Tibial nerve (tissue), 4 donors: Measurements from ENCODE around the gene GABRG3. TPM values are rescaled to one million over a fixed set of nuclear protein-coding genes. Genes with fewer than 3 reads are reported as not detected.

Source experiments
- DNase-seq, 2 donors: peaks; one replicate each; pipeline ENCODE4 v3.0.0-alpha.2; 2019; ENCODE audit warnings: low spot score in 2 of 2
- H3K27ac ChIP-seq, 4 donors: fragments of 200-600 bp; sonication (generic) in 3 of 4; one replicate each; pipeline ENCODE4 v1.5.1; 2017 to 2019; ENCODE audit warnings: mild to moderate bottlenecking in 1 of 4
- H3K27me3 ChIP-seq, 2 donors: fragments of 200-600 bp; sonication (generic) in 1 of 2; one replicate each; pipeline versions ENCODE4 v1.5.1 to v1.6.0; 2017 to 2019
- H3K36me3 ChIP-seq, 3 donors: fragments of 200-600 bp; sonication (generic); one replicate each; pipeline ENCODE4 v1.5.1; 2018 to 2019
- H3K4me1 ChIP-seq, 4 donors: fragments of 200-600 bp; sonication (generic) in 3 of 4; one replicate each; pipeline ENCODE4 v1.5.1; 2017 to 2019
- H3K4me3 ChIP-seq, 4 donors: fragments of 200-600 bp; sonication (generic) in 3 of 4; one replicate each; pipeline ENCODE4 v1.5.1; 2017 to 2019; ENCODE audit warnings: mild to moderate bottlenecking in 1 of 4, moderate library complexity in 1 of 4
- H3K9me3 ChIP-seq, 4 donors: fragments of 200-600 bp; sonication (generic) in 3 of 4; one replicate each; pipeline ENCODE4 v1.5.1; 2017 to 2019
- CTCF ChIP-seq, 5 experiments: fragments of 200-600 bp in 3 of 5; fragments of 450-650 bp in 2 of 5; sonication (generic) in 3 of 5; IDR thresholded peaks; one replicate each; pipeline ENCODE4 v1.5.1; 2016 to 2019; ENCODE audit warnings: antibody characterized with exemption in 5 of 5, mild to moderate bottlenecking in 3 of 5, moderate library complexity in 2 of 5
- EP300 ChIP-seq, 2 donors: sonication (generic); formaldehyde crosslinking; IDR thresholded peaks; one replicate each; pipeline ENCODE4 v1.6.1; 2017; ENCODE audit warnings: antibody characterized with exemption in 2 of 2, mild to moderate bottlenecking in 1 of 2
- POLR2A ChIP-seq, 2 donors: fragments of 450-650 bp; IDR thresholded peaks; one replicate each; pipeline ENCODE4 v1.6.1; 2017; ENCODE audit warnings: antibody characterized with exemption in 2 of 2, mild to moderate bottlenecking in 2 of 2, moderate library complexity in 2 of 2
- WGBS, 2 donors: methylation state at CpG; one replicate each; pipeline ENCODE4 v1.1.5; 2018; 5-methylcytosine and 5-hydroxymethylcytosine counted together
- total RNA-seq, 4 donors: library from RNA; depleted of rRNA; stranded (reverse); fragments of >200 nt; gene quantifications; one replicate each; pipeline ENCODE4 v1.1.0, GENCODE V29; 2016

GABRG3 gene
- total RNA-seq, 4 donors from 2014 or later = not detected

GRCh38 chr15:27512281-27513001, 541.5 kb downstream of the GABRG3 start:
- Histone ChIP-seq H3K36me3 (no peaks in the 10 kb centered on the region), H3K27me3 (no peaks in the 10 kb centered on the region), H3K4me1 (no peaks in the 10 kb centered on the region), H3K27ac (no peak overlapping the region), H3K9me3 (peaks cover 0 to 18% (median 3%) of the 10 kb centered on the region in 4 donors), H3K4me3 (no peak overlapping the region)
- WGBS, 2 donors = 74 to 81% methylated on average over 4 of the region's 4 CpGs
- DNase-seq = no peak
- no peak for TF ChIP-seq CTCF (IDR thresholded peaks at IDR 0.05)
- TF ChIP-seq POLR2A (IDR thresholded peaks at IDR 0.05) = no peak
- no peak for TF ChIP-seq EP300 (IDR thresholded peaks at IDR 0.05)

- H3K4me1 ChIP-seq = no peaks in the 10 kb centered on the region
- DNase-seq = no peak
- WGBS, 2 donors = 72 to 73% methylated on average over 3 of the region's 3 CpGs
- H3K27me3 ChIP-seq = no peaks in the 10 kb centered on the region
- H3K27ac ChIP-seq = no peak overlapping the region
- peaks cover 0 to 8% (median 0%) of the 10 kb centered on the region in 4 donors for H3K9me3 ChIP-seq
- H3K4me3 ChIP-seq = no peak overlapping the region
- H3K36me3 ChIP-seq = no peaks in the 10 kb centered on the region
- TF ChIP-seq EP300 (IDR thresholded peaks at IDR 0.05) (no peak), CTCF (IDR thresholded peaks at IDR 0.05) (no peak), POLR2A (IDR thresholded peaks at IDR 0.05) (no peak)
Measured at GRCh38 chr15:27514526-27514925, 543.5 kb downstream of the GABRG3 start.

GRCh38 chr15:27527490-27528067, 556.6 kb downstream of the GABRG3 start:
- Histone ChIP-seq H3K27me3 (no peaks in the 10 kb centered on the region), H3K9me3 (peaks cover 0 to 28% (median 0%) of the 10 kb centered on the region in 4 donors), H3K4me1 (no peaks in the 10 kb centered on the region), H3K27ac (no peak overlapping the region), H3K4me3 (no peak overlapping the region), H3K36me3 (no peaks in the 10 kb centered on the region)
- WGBS, 2 donors = 90% methylated on average over 18 of the region's 18 CpGs
- no peak for DNase-seq
- TF ChIP-seq CTCF (IDR thresholded peaks at IDR 0.05) (no peak), EP300 (IDR thresholded peaks at IDR 0.05) (no peak)

GRCh38 chr15:27529399-27529798, 558.4 kb downstream of the GABRG3 start:
- DNase-seq = no peak
- H3K9me3 ChIP-seq = peaks cover 0 to 11% (median 0%) of the 10 kb centered on the region in 4 donors
- WGBS, 2 donors = 67% methylated on average over 8 of the region's 8 CpGs
- TF ChIP-seq CTCF (IDR thresholded peaks at IDR 0.05) (no peak), POLR2A (IDR thresholded peaks at IDR 0.05) (no peak), EP300 (IDR thresholded peaks at IDR 0.05) (no peak)
- no peaks in the 10 kb centered on the region for H3K4me1 ChIP-seq
- no peaks in the 10 kb centered on the region for H3K27me3 ChIP-seq
- H3K27ac ChIP-seq = no peak overlapping the region
- no peak overlapping the region for H3K4me3 ChIP-seq
- no peaks in the 10 kb centered on the region for H3K36me3 ChIP-seq

GRCh38 chr15:27530994-27531393, 560.0 kb downstream of the GABRG3 start:
- no peak for TF ChIP-seq EP300 (IDR thresholded peaks at IDR 0.05)
- TF ChIP-seq POLR2A (IDR thresholded peaks at IDR 0.05) = no peak
- TF ChIP-seq CTCF (IDR thresholded peaks at IDR 0.05) = no peak
- H3K36me3 ChIP-seq = no peaks in the 10 kb centered on the region
- H3K4me1 ChIP-seq = no peaks in the 10 kb centered on the region
- DNase-seq = no peak
- no peak overlapping the region for H3K27ac ChIP-seq
- H3K4me3 ChIP-seq = no peak overlapping the region
- H3K27me3 ChIP-seq = no peaks in the 10 kb centered on the region
- no peaks in the 10 kb centered on the region for H3K9me3 ChIP-seq
- 80 to 84% methylated on average over 9 of the region's 9 CpGs for WGBS, 2 donors
